OCI-M2 (cell line): ENCODE measurements around the gene LAMTOR5.
"Not testable (repeated sequence)": the region's sequence is repeated elsewhere in the genome, so short reads cannot be mapped to it uniquely, and the experiment has no call there.

Experiments used
- DNase-seq: peaks from one replicate; lab custom pipeline; 2025; ENCODE audit not compliant: unreplicated experiment; lab: John Stamatoyannopoulos, UW

LAMTOR5 gene

GRCh38 chr1:110428946-110429345, 21.5 kb upstream of the LAMTOR5 start:
- no peak for DNase-seq

- no peak for DNase-seq
These were observed 19.4 kb upstream of the LAMTOR5 start for GRCh38 chr1:110426854-110427253.

- no peak for DNase-seq
These were observed 18.2 kb upstream of the LAMTOR5 start for GRCh38 chr1:110425612-110426152.

GRCh38 chr1:110424699-110425611, 17.5 kb upstream of the LAMTOR5 start:
- no peak for DNase-seq

GRCh38 chr1:110420874-110421793, 13.6 kb upstream of the LAMTOR5 start:
- no peak for DNase-seq

GRCh38 chr1:110420023-110420662, 12.6 kb upstream of the LAMTOR5 start:
- no peak for DNase-seq

GRCh38 chr1:110418729-110419128, 11.2 kb upstream of the LAMTOR5 start:
- DNase-seq = no peak

GRCh38 chr1:110413045-110413444, 5.6 kb upstream of the LAMTOR5 start:
- DNase-seq = not testable (repeated sequence)

GRCh38 chr1:110412576-110412975, 5.1 kb upstream of the LAMTOR5 start:
- peak; percentile 52 for DNase-seq

GRCh38 chr1:110411173-110411735, 3.8 kb upstream of the LAMTOR5 start:
- DNase-seq = no peak

- no peak for DNase-seq
These were observed 1.8 kb upstream of the LAMTOR5 start for GRCh38 chr1:110409316-110409715.

- DNase-seq = no peak
These were observed 994 bp upstream of the LAMTOR5 start for GRCh38 chr1:110408488-110408887.

- DNase-seq = not testable (repeated sequence)
These were observed 1.1 kb downstream of the LAMTOR5 start for GRCh38 chr1:110406407-110406806.

GRCh38 chr1:110404401-110404800, 3.1 kb downstream of the LAMTOR5 start:
- DNase-seq = no peak

GRCh38 chr1:110403805-110404204, 3.7 kb downstream of the LAMTOR5 start:
- DNase-seq = no peak

- not testable (repeated sequence) for DNase-seq
These were observed 11.1 kb downstream of the LAMTOR5 start for GRCh38 chr1:110396259-110396958.

- no peak for DNase-seq
These were observed 13.0 kb downstream of the LAMTOR5 start for GRCh38 chr1:110394493-110394820.

GRCh38 chr1:110393691-110394492, 13.6 kb downstream of the LAMTOR5 start:
- DNase-seq = no peak

- no peak for DNase-seq
These were observed 14.2 kb downstream of the LAMTOR5 start for GRCh38 chr1:110393286-110393685.
